ENCODE results near the gene PDE6B.

DNA sequence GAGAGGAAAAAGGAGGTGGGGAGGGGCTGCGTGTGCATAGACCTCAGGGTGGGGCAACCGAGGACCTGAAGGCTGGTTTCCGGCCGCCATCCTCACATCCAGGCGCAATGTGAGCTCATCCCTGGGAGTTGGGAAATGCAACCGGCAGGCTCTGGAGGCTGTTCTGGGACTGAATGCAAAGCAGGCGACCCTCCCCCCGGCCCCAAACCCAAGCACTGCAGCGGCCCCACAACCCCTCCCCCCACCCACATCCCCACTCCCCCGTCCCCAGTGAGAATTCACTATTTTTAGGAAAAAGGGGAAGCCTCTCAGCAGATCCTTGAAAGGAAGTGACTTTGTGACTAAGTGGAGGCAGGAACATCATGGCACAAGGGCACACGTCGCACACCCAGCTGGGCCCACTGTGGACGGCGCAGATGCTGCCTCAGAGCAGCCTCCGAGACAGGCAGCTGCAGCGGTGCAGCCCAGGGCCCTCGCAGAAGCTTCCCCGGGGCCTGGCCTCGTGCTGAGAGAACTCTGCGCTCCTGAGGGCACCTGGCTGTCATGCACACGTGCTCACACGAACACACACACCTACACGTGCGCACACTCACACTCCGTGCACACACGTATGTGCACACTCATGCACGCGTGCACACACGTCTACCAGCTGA, 1.3 kb upstream of the PDE6B start:
- TF ChIP-seq CTCF (IDR thresholded peaks at IDR 0.05) (no peak), POLR2AphosphoS5 (IDR thresholded peaks at IDR 0.05) (no peak), POLR2A (IDR thresholded peaks at IDR 0.05) (no peak), EP300 (IDR thresholded peaks at IDR 0.05) (no peak)
